NCI-H82 treated with DMSO at 0.1 percent for 48 hours (cell line): ENCODE results near the gene CIDEA.

Experiments used
- DNase-seq: peaks from one replicate; lab custom pipeline; 2025; ENCODE audit not compliant: unreplicated experiment; lab: John Stamatoyannopoulos, UW

CIDEA gene

GRCh38 chr18:12317664-12318333 is 63.6 kb downstream of the CIDEA start:
- DNase-seq, result no peak

GRCh38 chr18:12318334-12318697 is 64.2 kb downstream of the CIDEA start:
- no peak for DNase-seq

- no peak for DNase-seq
These were observed 64.7 kb downstream of the CIDEA start for GRCh38 chr18:12318857-12319256.

- no peak for DNase-seq
These were observed 67.2 kb downstream of the CIDEA start for GRCh38 chr18:12321333-12321732.

- DNase-seq, result no peak
These were observed 71.0 kb downstream of the CIDEA start for GRCh38 chr18:12324991-12325725.

- DNase-seq, result no peak
These were observed 71.6 kb downstream of the CIDEA start for GRCh38 chr18:12325726-12326245.

GRCh38 chr18:12326711-12327460 is 72.7 kb downstream of the CIDEA start:
- no peak for DNase-seq
